LNCAP (cell line): Measurements from ENCODE around the gene TMEM156.

Experiments
- TF ChIP-seq, protein P1 (sequence below): fragments of 450-650 bp; IDR thresholded peaks from 2 replicates; pipeline ENCODE4 v1.5.1; 2017; ENCODE audit warnings: mild to moderate bottlenecking

Gene TMEM156

DNA sequence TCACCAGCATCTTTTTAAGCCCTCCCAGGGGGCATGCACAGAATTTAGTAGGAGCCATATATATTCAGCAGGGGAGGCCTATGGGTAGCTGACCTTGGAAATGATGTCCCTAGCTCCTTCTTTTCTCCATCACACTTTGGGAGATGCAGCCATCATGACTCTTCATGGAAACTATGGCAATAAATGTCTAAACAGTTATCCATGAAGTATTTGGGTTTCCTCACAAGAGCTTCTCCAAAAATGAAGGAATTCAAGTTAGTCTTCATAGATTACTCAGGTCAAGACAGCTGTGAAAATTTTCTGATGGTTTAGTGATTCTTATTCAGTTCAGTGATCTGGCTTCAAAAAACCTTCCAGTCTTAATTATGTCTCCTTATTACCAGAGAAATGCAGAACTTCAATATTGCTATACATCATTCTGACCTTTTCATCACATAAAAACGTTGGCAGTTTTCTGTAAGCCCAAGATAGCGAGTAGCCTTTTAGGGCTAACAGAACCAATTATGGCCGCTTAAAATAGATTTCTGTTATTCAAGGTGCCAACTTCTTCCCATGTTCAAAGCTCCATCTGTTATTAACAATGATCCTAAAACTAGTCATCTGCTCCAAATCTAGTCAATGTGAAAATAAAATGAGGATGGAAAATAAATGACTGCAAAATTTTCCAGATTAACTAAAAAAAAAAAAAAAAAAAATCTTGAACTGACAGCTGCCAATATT, 52.5 kb downstream of the TMEM156 start:
- TF ChIP-seq, protein P1, sequence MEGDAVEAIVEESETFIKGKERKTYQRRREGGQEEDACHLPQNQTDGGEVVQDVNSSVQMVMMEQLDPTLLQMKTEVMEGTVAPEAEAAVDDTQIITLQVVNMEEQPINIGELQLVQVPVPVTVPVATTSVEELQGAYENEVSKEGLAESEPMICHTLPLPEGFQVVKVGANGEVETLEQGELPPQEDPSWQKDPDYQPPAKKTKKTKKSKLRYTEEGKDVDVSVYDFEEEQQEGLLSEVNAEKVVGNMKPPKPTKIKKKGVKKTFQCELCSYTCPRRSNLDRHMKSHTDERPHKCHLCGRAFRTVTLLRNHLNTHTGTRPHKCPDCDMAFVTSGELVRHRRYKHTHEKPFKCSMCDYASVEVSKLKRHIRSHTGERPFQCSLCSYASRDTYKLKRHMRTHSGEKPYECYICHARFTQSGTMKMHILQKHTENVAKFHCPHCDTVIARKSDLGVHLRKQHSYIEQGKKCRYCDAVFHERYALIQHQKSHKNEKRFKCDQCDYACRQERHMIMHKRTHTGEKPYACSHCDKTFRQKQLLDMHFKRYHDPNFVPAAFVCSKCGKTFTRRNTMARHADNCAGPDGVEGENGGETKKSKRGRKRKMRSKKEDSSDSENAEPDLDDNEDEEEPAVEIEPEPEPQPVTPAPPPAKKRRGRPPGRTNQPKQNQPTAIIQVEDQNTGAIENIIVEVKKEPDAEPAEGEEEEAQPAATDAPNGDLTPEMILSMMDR, result no peak

DNA sequence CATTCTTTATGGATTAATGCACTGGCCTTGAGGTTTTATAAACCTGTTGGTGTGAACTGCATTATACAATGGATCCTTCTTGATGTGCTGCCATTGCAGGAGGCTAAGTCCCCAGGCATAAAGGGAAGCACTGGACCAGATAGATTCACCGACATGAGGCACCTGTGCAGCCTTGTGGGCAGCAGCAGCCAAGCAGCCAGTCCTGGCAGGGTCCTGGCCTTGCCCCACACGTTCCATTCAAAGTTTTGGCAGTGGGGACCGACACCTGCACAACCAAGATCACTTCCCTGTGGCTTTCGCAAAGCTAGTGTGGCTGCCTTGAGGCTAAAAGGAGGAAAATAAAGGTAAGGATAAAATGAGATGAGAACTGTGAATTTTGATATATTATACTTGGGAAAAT, 53.1 kb downstream of the TMEM156 start:
- TF ChIP-seq, protein P1, result no peak

DNA sequence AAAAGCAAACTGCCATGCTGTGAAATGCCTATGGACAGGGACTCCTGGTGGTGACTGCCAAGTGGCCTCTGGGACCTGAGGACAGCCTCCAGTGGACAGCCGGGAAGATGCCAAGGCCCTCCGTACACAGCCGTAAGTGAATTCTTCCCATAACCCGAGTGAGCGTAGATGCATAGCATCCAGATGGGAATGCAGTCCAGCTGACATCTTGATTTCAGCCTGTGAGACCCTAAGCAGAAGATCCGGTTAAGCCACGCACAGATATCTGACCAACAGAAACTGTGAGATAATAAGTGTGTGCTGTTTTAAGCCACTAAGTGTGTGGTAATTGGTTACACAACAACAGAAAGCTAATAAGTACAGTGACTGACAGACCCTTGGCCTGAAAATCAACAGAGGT, 55.9 kb downstream of the TMEM156 start:
- TF ChIP-seq, protein P1, result no peak

DNA sequence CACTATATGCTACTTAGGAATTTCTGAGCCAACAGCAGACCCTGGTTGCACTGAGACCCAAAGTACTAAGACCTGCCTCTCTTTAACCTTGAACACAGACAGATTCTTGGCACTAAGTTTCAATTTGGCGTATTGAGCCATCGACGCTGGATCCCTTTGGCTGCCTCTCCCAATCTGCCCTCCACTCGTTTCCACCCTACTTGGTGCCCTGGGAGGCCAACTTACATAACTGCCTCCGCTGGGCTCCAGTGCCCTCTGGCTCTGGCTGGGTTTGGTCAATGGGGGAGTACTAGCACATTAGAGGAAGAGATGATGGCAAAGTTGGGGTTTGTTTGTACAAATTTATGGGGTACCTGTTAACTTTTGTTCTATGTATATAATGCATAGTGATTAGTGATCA, 63.5 kb downstream of the TMEM156 start:
- TF ChIP-seq, protein P1, result no peak

DNA sequence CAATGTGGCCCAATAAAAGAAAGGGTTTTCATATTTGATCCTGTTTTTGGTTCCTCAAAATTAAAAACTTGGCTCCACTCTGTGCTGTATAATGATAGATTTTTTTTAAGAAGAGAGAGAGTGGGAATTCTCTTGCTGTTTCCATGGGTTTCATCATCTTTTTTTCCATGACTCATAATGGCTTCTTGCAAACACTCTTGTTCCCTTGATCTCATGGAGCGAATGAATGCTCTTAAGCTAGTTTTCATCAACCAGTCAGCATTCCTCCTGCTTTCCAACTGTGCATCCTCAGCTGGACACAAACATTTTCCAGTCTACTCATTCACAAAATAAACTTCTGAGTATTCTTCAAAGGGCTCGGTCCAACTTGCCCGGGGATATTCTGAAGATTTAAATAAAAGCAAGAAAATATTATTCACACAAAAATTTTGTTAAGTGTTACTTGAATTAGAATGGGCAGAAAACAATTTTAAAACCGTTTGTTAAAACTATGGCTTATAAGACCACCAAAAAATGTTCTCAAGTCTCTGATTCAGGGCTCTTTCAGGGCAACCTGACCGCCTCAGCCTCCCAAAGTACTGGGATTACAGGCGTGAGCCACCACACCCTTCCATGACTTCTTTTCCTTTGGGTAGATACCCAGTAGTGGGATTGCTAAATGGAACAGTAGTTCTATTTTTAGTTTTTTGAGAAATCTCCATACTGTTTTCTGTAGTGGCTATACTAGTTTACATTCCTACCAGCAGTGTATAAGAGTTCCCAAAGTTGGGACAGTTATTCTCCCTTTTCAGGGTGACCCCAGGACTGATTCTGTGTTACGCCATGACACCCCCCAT, 64.7 kb downstream of the TMEM156 start:
- TF ChIP-seq, protein P1, result no peak

DNA sequence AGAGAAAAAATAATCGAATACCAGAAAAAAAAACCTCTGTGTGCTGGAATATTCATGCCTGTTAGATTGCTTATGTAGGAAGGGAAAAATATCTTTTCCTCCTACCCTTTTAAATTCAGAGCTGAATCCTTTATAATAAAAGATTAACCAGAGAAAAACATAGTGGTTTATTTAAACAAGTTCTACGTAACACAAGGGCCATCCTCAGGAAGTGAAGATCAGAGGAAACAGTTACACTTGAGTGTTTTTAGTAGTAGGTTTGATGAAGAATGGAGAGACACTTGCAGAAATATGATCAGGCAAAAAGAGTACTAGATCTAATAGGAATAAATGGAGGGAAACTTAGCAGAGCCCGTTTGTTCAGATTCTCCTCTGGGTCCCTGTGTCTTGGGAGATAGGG, 66.3 kb downstream of the TMEM156 start:
- TF ChIP-seq, protein P1, result no peak

DNA sequence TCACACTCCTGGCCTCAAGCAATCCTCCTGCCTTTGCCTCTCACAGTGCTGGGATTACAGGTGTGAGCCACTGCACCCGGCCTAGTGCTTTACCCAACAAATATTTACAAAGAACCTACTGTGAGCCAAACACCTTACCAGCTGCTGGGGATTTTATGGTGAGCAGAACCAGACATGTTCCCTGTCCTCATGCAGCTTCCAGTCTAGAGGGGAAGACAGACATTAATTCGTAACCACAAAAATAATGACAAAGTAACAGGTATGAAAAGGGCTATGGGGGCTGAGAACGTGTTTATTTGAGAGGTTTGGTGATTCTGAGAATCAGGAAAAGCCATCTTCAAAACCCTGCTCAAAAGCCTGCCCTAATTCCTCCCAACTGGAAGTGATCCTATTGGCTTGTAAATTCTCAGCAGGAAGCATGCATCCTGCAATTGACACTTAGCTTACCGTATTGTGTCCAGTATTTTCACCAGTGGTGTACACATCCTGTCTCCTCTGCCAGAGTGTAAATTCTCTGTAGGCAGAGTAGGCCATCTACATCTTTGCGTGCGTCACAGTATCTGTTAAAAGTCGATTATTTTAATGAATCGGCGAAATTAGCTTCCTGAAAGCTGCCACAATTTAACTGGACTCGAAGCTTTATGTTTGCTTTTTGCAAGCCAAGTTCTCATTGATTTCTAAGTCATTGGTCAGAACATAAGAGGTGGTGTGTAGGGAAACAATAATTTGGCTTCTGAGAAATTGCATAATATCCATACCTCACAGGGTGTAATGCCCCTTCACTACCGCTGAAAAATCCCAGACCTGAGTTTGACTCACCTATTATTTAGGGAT, 67.0 kb downstream of the TMEM156 start:
- TF ChIP-seq, protein P1, result no peak
